Progenitor cell of endocrine pancreas (in vitro differentiated cells): ENCODE data around the gene NUDT16L1. TPM values are rescaled to one million over a fixed set of nuclear protein-coding genes. Genes with fewer than 3 reads are reported as not detected.

ENCODE experiments used
- DNase-seq: peaks from one replicate; pipeline ENCODE4 v3.0.0; 2021; ENCODE audit warnings: low spot score; ENCODE audit not compliant: unreplicated experiment
- H3K27ac Mint-ChIP-seq: 2 replicates; pipeline ENCODE4 v1.8.0; 2021; ENCODE audit warnings: mild to moderate bottlenecking, moderate library complexity, mixed read lengths
- H3K27me3 Mint-ChIP-seq: 2 replicates; pipeline ENCODE4 v1.8.0; 2021; ENCODE audit warnings: mixed read lengths
- H3K36me3 Mint-ChIP-seq: 2 replicates; pipeline ENCODE4 v1.8.0; 2022; ENCODE audit warnings: mixed read lengths; ENCODE audit not compliant: insufficient read depth
- H3K4me1 Mint-ChIP-seq: 2 replicates; pipeline ENCODE4 v1.8.0; 2021; ENCODE audit warnings: low read depth, mixed read lengths
- H3K4me3 Mint-ChIP-seq: 2 replicates; pipeline ENCODE4 v1.8.0; 2021; ENCODE audit warnings: low read depth, mild to moderate bottlenecking, moderate library complexity, mixed read lengths
- H3K9me3 Mint-ChIP-seq: 2 replicates; pipeline ENCODE4 v1.8.0; 2021; ENCODE audit warnings: low read depth, mixed read lengths
- total RNA-seq: library from RNA; stranded (reverse); gene quantifications from 2 replicates; pipeline ENCODE4 v1.2.1, GENCODE V29; 2021
- TF ChIP-seq, protein P1 (sequence below): fragments of 200-600 bp; sonication (generic); IDR thresholded peaks from one replicate; pipeline ENCODE4 v1.5.0; 2021; ENCODE audit warnings: antibody characterized with exemption, mild to moderate bottlenecking; ENCODE audit not compliant: unreplicated experiment

NUDT16L1 gene
- total RNA-seq, 1 donor from 2014 or later: 41.8 TPM

DNA sequence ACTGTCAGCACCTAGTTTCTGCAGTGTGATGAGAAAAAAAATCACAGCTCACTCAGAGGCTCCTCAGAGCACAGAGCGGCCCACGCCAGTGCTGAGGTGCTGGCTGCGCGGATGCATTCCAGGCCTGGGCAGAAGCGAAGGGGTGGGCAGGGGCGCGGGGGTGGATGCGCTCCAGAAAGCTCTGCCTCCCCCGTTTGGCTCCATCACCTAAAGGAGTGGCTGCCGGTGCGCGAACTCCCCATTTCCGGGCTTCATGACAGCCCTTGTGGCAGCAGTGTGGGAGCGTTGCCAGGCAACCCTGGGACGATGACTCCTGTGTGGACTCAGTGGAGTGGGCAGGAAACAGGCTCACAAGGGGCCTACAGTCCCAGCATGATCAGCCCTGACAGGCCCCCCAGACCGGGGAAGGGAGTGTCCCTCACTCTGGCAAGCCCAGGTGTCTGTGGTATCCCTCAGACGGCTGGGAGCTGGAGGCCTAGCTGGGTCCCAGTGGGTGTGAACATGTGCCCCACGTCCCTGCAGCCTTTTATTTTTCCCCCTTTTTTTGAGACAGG is 32.8 kb upstream of the NUDT16L1 start:
- no peak for DNase-seq
- Mint-ChIP-seq H3K4me1 (peaks cover 2% of the 10 kb centered on the region), H3K27me3 (no peaks in the 10 kb centered on the region), H3K4me3 (no peak overlapping the region), H3K36me3 (peaks cover 8% of the 10 kb centered on the region), H3K9me3 (no peaks in the 10 kb centered on the region), H3K27ac (no peak overlapping the region)
- TF ChIP-seq, protein P1, sequence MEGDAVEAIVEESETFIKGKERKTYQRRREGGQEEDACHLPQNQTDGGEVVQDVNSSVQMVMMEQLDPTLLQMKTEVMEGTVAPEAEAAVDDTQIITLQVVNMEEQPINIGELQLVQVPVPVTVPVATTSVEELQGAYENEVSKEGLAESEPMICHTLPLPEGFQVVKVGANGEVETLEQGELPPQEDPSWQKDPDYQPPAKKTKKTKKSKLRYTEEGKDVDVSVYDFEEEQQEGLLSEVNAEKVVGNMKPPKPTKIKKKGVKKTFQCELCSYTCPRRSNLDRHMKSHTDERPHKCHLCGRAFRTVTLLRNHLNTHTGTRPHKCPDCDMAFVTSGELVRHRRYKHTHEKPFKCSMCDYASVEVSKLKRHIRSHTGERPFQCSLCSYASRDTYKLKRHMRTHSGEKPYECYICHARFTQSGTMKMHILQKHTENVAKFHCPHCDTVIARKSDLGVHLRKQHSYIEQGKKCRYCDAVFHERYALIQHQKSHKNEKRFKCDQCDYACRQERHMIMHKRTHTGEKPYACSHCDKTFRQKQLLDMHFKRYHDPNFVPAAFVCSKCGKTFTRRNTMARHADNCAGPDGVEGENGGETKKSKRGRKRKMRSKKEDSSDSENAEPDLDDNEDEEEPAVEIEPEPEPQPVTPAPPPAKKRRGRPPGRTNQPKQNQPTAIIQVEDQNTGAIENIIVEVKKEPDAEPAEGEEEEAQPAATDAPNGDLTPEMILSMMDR: no peak

DNA sequence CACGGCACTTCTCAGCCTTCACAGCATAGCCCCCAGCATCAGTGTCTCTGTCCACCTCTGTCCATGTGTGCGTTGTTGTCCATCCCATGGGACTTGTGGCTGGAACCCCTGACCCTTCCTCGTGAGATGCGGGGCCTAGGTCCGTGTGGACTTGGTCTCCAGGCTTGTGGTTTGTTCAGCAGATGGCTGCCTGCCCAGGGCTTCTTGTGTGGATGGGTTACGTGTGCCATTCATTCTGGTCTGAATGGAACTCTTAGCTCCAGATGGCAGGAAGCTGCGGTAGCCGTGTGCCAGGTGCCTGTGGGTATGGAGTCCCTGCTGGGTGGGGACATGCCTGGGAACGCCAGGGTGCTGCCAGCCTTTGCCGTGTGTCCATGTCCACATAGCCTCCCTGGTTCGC is 31.7 kb upstream of the NUDT16L1 start:
- peaks cover 7% of the 10 kb centered on the region for H3K36me3 Mint-ChIP-seq
- H3K9me3 Mint-ChIP-seq: no peaks in the 10 kb centered on the region
- no peak for DNase-seq
- TF ChIP-seq, protein P1: no peak
- no peak overlapping the region for H3K4me3 Mint-ChIP-seq
- H3K27me3 Mint-ChIP-seq: no peaks in the 10 kb centered on the region
- H3K4me1 Mint-ChIP-seq: peaks cover 2% of the 10 kb centered on the region
- H3K27ac Mint-ChIP-seq: no peak overlapping the region

DNA sequence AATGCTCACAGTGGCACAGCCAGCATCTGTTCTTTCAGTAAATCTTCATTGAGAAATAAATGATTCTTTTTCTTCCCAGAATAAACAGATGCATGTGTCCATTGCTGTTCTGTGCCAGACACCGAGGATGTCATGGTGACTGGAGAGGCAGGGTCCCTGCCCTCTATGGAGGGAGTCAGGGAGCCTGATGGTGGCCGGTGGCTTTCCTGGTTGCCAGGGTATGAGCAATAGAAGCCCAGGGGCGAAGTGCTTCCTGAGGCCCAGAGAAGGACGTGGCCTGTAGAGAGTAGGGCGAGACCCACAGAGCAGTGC is 29.9 kb upstream of the NUDT16L1 start:
- peak overlapping the region; percentile 91 for H3K27ac Mint-ChIP-seq
- peaks cover 4% of the 10 kb centered on the region for H3K4me1 Mint-ChIP-seq
- no peak overlapping the region for H3K4me3 Mint-ChIP-seq
- peaks cover 7% of the 10 kb centered on the region for H3K36me3 Mint-ChIP-seq
- H3K9me3 Mint-ChIP-seq: no peaks in the 10 kb centered on the region
- no peak for DNase-seq
- TF ChIP-seq, protein P1: no peak
- H3K27me3 Mint-ChIP-seq: no peaks in the 10 kb centered on the region

DNA sequence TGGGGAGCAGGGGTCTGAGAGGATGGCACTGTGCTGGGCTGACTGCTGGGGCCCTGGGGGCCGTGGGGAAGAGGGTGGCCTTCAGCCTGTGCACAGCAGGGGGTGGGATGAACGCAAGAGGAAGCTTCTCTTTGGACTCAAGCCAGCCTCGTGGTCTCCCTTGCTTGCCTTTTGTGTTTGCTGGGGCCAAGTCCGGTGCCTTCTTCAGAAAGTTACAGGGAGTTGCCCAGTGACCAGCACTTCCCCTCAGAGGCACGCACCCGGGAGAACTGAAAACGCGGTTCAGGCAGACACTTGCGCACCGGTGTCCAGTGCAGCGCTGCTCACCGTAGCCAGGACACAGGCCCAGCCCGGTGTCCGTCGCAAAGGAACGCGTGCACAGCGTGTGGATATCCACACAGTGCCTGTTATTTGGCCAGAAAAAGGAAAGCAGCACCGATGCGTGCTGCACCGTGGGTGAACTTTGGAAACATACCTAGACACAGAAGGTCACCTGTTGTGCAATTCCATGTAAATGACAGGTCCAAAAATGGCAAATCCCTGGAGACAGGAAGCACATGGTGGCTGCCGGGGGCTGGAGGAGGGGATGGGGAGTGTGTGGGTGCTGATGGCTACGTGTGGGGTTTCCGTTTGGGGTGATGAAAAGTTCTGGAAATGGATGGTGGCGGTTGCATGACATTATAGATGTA is 29.4 kb upstream of the NUDT16L1 start:
- H3K4me3 Mint-ChIP-seq: no peak overlapping the region
- H3K27ac Mint-ChIP-seq: peak overlapping the region; percentile 91
- DNase-seq: no peak
- TF ChIP-seq, protein P1: no peak
- no peaks in the 10 kb centered on the region for H3K27me3 Mint-ChIP-seq
- peaks cover 4% of the 10 kb centered on the region for H3K4me1 Mint-ChIP-seq
- H3K36me3 Mint-ChIP-seq: peaks cover 5% of the 10 kb centered on the region
- H3K9me3 Mint-ChIP-seq: no peaks in the 10 kb centered on the region

DNA sequence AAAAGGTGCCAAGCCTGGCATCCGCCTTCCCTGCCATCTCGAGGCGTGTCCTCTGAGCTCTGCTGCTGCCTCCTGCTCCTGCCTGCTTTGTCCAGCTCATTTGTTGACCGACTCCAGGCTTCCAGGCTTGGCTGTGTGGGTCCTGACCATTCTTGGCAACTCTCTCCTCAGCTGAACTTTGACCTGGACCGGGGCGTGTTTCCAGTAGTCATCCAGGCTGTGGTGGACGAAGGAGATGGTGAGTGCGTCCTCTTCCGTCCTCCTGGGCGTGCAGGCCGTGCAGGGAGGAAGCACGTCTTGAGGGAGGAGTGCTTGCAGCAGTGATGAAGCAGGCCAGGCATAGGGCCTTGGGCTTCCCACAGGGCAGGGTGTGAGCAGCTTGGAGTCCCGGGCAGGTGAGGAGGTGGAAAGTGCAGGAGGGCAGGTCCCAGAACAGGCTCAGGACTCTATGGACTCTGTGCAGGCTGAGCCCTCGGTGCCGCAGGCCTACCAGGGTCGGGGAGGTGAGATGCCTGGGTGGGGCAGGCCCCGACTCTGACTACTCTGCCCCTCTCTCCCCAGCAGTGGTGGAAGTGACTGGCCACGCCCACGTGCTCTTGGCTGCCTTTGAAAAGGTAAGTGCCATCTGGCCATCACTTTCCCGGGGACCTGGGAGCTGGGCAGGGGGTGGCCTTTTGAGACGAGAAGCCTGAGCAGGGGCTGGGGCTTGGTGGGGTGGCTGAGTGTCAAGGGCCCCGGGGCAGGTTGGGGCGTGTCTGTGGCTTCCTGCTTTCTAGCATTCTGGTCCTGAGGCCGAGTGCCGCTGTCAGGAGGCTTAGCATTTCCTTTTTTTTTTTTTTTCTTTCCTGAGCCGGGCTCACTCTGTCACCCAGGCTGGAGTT is 28.6 kb upstream of the NUDT16L1 start:
- peaks cover 5% of the 10 kb centered on the region for H3K36me3 Mint-ChIP-seq
- H3K27me3 Mint-ChIP-seq: no peaks in the 10 kb centered on the region
- DNase-seq: no peak
- TF ChIP-seq, protein P1: no peak
- H3K9me3 Mint-ChIP-seq: no peaks in the 10 kb centered on the region
- H3K4me3 Mint-ChIP-seq: no peak overlapping the region
- H3K4me1 Mint-ChIP-seq: peaks cover 4% of the 10 kb centered on the region
- no peak overlapping the region for H3K27ac Mint-ChIP-seq
